Astrocyte (in vitro differentiated cells and primary cell): ENCODE results near the gene TBC1D2B. TPM values are rescaled to one million over a fixed set of nuclear protein-coding genes. Genes with fewer than 3 reads are reported as not detected.

Experiments used
- DNase-seq: peaks from one replicate; pipeline ENCODE4 v3.0.0-alpha.2; 2010; ENCODE audit warnings: low read depth
- FAIRE-seq: peaks from 2 replicates; lab custom pipeline; 2011; peaks lifted over from hg19 to GRCh38; lab: Jason Lieb, UNC
- H2AFZ ChIP-seq: 2 replicates; pipeline ENCODE4 v1.6.0; 2012; ENCODE audit warnings: low read depth, low read length, inconsistent platforms
- H3K27ac ChIP-seq: 2 replicates; pipeline ENCODE4 v1.5.1; 2011; ENCODE audit warnings: low read depth, low read length, inconsistent platforms
- H3K27me3 ChIP-seq: 2 replicates; pipeline ENCODE4 v1.6.0; 2011; ENCODE audit warnings: low read length, inconsistent platforms; ENCODE audit not compliant: insufficient read depth
- H3K36me3 ChIP-seq: 2 replicates; pipeline ENCODE4 v1.5.1; 2011; ENCODE audit warnings: low read length, inconsistent platforms; ENCODE audit not compliant: insufficient read depth
- H3K4me1 ChIP-seq: 2 replicates; pipeline ENCODE4 v1.5.1; 2011; ENCODE audit warnings: low read length, inconsistent platforms; ENCODE audit not compliant: insufficient read depth
- H3K4me2 ChIP-seq: 2 replicates; pipeline ENCODE4 v1.6.0; 2012; ENCODE audit warnings: low read length, inconsistent platforms
- H3K4me3 ChIP-seq: 2 replicates; pipeline ENCODE4 v1.5.1; 2011; ENCODE audit warnings: low read depth, mild to moderate bottlenecking, low read length, inconsistent platforms; ENCODE audit not compliant: insufficient read depth
- H3K79me2 ChIP-seq: 2 replicates; pipeline ENCODE4 v1.6.0; 2012; ENCODE audit warnings: mild to moderate bottlenecking, low read length, inconsistent platforms; ENCODE audit not compliant: insufficient read depth
- H3K9ac ChIP-seq: 2 replicates; pipeline ENCODE4 v1.6.0; 2012; ENCODE audit warnings: mild to moderate bottlenecking, low read length, inconsistent platforms
- H3K9me3 ChIP-seq: 2 replicates; pipeline ENCODE4 v1.5.1; 2012; ENCODE audit warnings: low read depth, mild to moderate bottlenecking, low read length, inconsistent platforms; ENCODE audit not compliant: insufficient read depth
- H4K20me1 ChIP-seq: 2 replicates; pipeline ENCODE4 v1.6.0; 2012; ENCODE audit warnings: low read length, inconsistent platforms; ENCODE audit not compliant: insufficient read depth
- H3K27ac Mint-ChIP-seq: one replicate; pipeline ENCODE4 v1.8.0; 2021; ENCODE audit warnings: mild to moderate bottlenecking, mixed read lengths; ENCODE audit not compliant: unreplicated experiment
- H3K27me3 Mint-ChIP-seq: one replicate; pipeline ENCODE4 v1.8.0; 2021; ENCODE audit warnings: low read depth, mixed read lengths; ENCODE audit not compliant: unreplicated experiment
- H3K36me3 Mint-ChIP-seq: one replicate; pipeline ENCODE4 v1.8.0; 2021; ENCODE audit warnings: low read depth, mixed read lengths; ENCODE audit not compliant: unreplicated experiment
- H3K4me1 Mint-ChIP-seq: one replicate; pipeline ENCODE4 v1.8.0; 2021; ENCODE audit warnings: low read depth, mixed read lengths; ENCODE audit not compliant: unreplicated experiment
- H3K4me3 Mint-ChIP-seq: one replicate; pipeline ENCODE4 v1.8.0; 2021; ENCODE audit warnings: mild to moderate bottlenecking, moderate library complexity, mixed read lengths; ENCODE audit not compliant: unreplicated experiment
- H3K9me3 Mint-ChIP-seq: one replicate; pipeline ENCODE4 v1.8.0; 2021; ENCODE audit warnings: mild to moderate bottlenecking, mixed read lengths; ENCODE audit not compliant: unreplicated experiment
- CTCF ChIP-seq: IDR thresholded peaks from 2 replicates; pipeline ENCODE4 v1.5.1; 2011; ENCODE audit warnings: low read depth, mild to moderate bottlenecking, inconsistent platforms, low read length, moderate library complexity; ENCODE audit not compliant: insufficient read depth
- EZH2 ChIP-seq: IDR thresholded peaks from 2 replicates; pipeline ENCODE4 v1.6.1; 2012; ENCODE audit warnings: mild to moderate bottlenecking, low read length, inconsistent platforms; ENCODE audit not compliant: insufficient read depth
- total RNA-seq: library from RNA; stranded (reverse); gene quantifications from 2 replicates; pipeline ENCODE4 v1.2.1, GENCODE V29; 2021

TBC1D2B gene
- total RNA-seq, 1 donor from 2014 or later, result 21.3 TPM

GRCh38 chr15:77991029-77991406, 86.5 kb downstream of the TBC1D2B start:
- Histone ChIP-seq H3K4me1 (peaks cover 31% of the 10 kb centered on the region), H3K9ac (no peak overlapping the region), H3K4me3 (no peak overlapping the region), H3K4me2 (no peak overlapping the region), H4K20me1 (peaks cover 6% of the 10 kb centered on the region), H3K9me3 (no peaks in the 10 kb centered on the region), H3K27ac (no peak overlapping the region), H3K79me2 (no peaks in the 10 kb centered on the region), H3K36me3 (no peaks in the 10 kb centered on the region), H3K27me3 (no peaks in the 10 kb centered on the region), H2AFZ (no peak overlapping the region)
- DNase-seq (no peak), FAIRE-seq (no peak)
- H3K4me3 Mint-ChIP-seq, result no peak overlapping the region
- no peak overlapping the region for H3K27ac Mint-ChIP-seq
- H3K27me3 Mint-ChIP-seq, result peaks cover 2% of the 10 kb centered on the region
- H3K36me3 Mint-ChIP-seq, result peaks cover 3% of the 10 kb centered on the region
- peaks cover 26% of the 10 kb centered on the region for H3K4me1 Mint-ChIP-seq
- TF ChIP-seq CTCF (no peak), EZH2 (no peak)
- no peaks in the 10 kb centered on the region for H3K9me3 Mint-ChIP-seq

GRCh38 chr15:77989296-77990143, 88.0 kb downstream of the TBC1D2B start:
- no peak overlapping the region for H2AFZ ChIP-seq
- no peaks in the 10 kb centered on the region for H3K9me3 ChIP-seq
- Mint-ChIP-seq H3K27me3 (peaks cover 4% of the 10 kb centered on the region), H3K4me3 (no peak overlapping the region), H3K4me1 (peaks cover 24% of the 10 kb centered on the region), H3K9me3 (no peaks in the 10 kb centered on the region), H3K36me3 (peaks cover 3% of the 10 kb centered on the region), H3K27ac (no peak overlapping the region)
- FAIRE-seq (no peak), DNase-seq (no peak)
- H3K27ac ChIP-seq, result no peak overlapping the region
- no peak overlapping the region for H3K4me2 ChIP-seq
- peaks cover 25% of the 10 kb centered on the region for H3K4me1 ChIP-seq
- TF ChIP-seq CTCF (no peak), EZH2 (no peak)
- H4K20me1 ChIP-seq, result peaks cover 6% of the 10 kb centered on the region
- H3K27me3 ChIP-seq, result no peaks in the 10 kb centered on the region
- no peaks in the 10 kb centered on the region for H3K79me2 ChIP-seq
- H3K36me3 ChIP-seq, result no peaks in the 10 kb centered on the region
- no peak overlapping the region for H3K9ac ChIP-seq
- H3K4me3 ChIP-seq, result no peak overlapping the region
